HG03135 (cell line): ENCODE measurements around the gene TRIO.

Source experiments
- ATAC-seq: cut with Tn5 transposase; IDR thresholded peaks from one replicate; pipeline ENCODE4 v1.9.1; 2021; ENCODE audit warnings: mild to moderate bottlenecking, moderate library complexity; ENCODE audit not compliant: unreplicated experiment

Gene TRIO

DNA sequence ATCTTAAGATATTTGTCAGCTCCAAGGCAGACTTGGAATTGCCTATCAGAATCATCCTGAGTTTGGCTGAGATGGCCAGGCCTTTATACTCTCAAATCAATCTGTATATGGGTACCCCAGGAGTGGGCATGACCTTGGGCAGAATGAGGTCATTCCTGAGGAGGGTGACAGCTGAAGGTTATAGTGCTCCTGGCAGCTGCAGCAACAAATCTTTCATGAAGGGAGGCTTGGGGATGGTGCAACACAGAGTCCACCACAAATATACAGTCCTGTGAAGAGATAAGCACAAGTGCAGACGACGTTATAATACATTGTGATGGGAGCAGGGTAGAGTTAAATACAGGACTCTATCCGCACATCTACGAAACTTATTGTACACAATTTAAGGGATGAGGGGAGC is 21.1 kb upstream of the TRIO start:
- ATAC-seq = no peak

DNA sequence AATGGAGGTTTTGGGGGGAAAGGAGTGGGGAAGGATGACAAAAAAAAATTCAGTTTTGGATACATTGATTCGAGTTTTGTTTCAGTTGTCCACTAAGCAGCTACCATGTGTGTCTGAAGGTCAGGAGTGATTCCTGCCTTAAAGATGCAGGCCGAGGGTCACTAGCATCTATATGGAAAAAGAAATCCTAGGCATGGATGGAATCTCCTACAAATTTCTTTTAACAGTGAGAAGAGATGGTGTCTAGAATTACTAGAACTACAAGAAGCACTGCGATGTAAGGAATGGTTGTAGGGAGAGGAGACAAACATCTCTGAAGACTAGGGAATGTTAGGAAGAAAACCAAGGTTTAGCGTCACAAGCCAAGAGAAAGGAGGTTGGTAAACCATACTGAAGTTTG is 19.6 kb upstream of the TRIO start:
- ATAC-seq = no peak

DNA sequence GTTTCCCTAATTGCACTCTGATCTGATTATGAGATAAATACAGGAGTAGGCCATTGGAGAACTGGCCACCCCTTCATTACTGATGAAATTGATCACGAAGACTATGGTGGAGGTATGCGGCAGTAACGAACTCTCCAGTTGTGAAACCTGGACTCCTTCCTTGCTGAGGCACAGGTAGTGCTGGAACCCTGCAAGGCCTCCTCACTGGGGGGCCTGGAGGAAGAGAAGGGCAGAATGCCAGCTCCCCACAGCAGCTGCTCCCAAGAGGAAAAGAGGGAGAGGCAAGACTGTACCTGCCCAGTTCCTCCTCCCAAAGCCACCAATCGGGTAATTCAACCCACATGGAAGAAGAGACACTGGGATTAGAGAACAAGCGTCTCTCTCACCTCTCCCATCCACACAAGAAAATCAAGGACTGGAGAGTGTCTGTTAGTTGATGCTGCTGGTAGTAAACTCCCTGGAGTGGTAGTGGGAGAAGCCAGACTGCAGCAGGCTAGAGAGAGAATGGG is 19.1 kb upstream of the TRIO start:
- no peak for ATAC-seq

DNA sequence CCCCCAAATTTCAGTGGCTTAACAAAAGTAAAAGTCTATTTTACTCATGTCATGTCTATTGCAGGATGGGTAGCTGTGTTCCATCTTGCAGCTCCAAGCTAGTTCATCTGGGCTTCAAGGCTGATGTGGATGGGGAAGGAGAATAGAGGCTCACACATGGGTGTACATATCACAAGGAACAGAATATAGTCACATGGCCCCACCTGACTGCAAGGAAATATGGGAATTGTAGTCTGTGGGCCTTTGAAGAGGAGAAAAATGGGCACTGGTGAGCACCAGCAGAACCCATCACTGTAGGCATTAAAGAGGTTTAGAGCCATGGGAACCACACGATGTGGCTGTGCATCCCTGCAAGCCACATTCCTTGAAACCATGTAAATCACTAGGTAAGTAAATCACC is 17.9 kb upstream of the TRIO start:
- ATAC-seq = no peak

DNA sequence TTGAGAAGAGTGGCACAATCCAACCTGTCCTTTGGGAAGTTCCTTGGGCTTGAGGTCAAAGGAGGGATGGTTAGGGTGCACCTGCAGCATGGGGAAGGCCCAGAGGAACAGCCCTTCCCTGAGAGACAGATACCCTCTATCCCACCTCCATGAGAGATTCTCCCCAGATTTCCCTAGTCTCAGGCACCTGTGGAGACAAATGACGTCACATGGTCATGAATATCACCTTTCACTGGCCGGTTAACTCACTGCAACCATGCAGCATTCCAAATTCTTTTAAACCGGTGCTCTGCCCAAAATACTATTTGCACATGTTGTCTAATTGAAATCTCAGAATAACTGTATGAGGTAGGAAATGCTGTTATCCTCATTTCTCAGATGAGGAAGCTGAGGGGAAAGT is 15.6 kb upstream of the TRIO start:
- ATAC-seq = no peak

DNA sequence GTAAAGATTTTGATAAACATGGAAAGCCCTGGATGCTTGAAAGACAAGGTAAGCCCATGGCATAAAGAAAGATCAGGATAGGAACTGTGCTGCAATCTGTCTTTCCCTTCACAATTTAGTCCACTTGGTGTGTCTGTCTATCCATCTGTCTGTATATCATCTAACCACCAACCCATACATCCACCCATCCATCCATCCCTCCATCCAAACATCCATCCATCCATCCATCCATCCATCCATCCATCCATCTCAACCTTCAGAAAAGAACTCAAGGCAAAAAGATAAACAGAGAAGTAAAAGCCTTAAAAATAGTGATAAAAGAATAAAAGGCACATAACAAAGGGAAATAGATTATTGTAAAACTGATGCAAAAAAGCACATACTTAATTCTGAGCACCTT is 15.1 kb upstream of the TRIO start:
- ATAC-seq = no peak

DNA sequence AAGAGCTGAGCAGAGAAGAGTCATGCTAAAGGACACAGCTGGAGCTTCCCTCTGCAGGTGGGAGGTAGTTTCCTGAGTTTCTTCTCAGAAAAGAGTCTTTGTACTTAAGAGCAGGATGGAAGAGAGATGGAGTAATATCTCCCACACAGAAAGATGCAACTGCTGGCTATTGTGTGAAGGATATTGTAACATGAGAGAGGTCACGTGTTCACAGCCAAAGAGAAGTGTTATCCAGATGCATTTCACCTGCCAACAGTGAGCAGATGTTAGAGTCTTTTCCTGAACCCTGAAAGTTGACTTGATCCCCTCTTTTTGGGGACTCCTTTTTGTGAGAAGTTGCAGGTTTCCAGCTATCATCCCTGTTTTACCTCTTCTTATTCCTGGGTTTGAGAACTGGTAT is 14.0 kb upstream of the TRIO start:
- ATAC-seq = no peak

DNA sequence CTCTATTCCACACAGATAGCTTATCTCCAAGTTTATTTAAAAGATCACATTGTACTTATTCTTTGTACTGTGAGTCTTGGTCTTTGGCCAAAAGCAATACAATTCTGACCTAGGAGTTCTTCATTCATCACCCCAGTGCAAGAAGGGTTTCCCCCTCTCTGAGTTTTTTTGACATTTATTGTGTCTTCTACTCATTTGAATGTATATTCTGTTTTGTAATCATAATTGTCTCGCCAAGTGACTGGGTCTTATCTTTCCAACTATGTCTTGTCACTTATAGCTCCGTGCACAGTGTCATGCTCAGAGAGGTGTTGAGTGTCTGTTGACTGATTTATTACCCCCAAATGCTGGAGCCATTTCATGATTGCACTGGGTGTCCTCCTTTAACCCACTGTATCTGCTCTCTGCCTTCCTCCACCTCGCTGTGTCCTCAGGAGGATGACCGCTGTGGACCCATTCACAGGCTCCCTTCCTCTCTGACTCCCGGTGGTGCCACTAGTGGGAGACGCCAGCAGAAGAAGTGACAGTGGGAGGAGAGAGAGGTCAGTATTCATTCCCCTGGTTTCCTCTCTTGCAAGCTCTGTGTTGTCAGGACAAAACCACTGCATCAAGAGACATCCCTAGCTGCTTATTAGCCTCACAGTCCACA is 11.2 kb upstream of the TRIO start:
- no peak for ATAC-seq

DNA sequence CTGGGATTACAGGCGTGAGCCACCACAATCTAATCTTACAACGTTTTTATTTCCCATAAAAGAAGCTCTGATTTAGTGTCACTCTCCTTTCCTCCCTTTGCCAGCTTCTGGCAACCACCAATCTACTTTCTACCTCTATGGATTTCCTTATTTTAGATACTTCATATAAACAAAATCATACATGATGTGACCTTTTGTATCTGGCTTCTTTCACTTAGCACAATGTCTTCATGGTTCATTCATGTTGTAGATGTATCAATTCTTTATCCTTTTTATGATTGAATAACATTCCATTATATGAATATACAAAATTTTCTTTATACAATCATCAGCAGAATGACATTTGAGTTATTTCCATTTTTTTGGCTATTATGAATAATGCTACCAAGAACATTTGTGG is 9.7 kb upstream of the TRIO start:
- ATAC-seq = no peak

DNA sequence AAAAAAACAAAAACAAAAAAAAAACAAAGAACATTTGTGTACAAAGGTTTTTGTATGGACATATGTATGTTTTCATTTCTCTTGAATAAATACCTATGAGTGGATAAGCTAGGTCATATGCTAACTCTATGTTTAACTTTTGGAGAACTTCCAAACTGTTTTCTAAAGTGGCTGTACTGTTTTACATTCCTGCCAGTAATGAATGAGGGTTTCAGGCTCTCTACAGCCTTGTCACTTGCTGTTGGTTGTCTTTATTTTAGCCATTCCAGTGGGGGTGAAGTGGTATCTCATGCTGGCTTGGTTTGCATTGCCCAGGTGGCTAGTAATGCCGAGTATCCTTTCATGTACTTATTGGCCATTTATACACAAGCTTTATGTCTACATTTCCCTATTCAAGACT is 9.1 kb upstream of the TRIO start:
- ATAC-seq = no peak

DNA sequence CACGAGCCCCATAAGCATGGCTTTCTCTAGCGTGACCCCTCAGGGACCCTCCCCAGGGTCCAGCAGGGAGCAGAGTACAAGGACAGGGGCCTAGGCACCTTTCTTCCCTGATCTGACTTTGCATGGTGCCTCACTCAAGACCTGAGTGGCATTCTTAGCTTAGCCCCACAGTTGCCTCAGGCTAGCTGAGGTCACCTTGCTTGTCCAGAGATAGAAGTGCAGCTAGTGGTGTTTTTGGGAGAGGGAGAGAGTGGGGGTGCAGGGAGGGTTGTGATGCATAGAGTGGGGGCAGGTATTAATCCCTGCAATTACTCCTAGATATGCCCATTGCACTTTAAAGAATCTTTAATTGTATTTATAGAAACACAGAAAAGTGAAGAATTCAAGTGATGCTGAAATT is 8.4 kb upstream of the TRIO start:
- no peak for ATAC-seq

DNA sequence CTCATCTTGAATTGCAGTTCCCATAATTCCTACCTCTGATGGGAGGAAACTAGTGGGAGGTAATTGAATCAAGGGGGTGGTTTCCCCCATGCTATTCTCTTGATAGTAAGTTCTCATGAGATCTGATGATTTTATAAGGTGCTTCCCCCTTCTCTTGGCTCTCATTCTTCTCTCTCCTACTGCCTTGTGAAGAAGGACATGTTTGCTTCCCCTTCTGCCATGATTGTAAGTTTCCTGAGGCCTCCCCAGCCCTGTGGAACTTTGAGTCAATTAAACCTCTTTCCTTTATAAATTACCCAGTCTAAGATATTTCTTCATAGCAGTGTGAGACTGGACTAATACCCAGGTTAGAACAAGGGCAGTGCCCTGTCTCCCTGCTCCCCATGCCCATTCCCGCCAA is 7.5 kb upstream of the TRIO start:
- ATAC-seq = no peak

DNA sequence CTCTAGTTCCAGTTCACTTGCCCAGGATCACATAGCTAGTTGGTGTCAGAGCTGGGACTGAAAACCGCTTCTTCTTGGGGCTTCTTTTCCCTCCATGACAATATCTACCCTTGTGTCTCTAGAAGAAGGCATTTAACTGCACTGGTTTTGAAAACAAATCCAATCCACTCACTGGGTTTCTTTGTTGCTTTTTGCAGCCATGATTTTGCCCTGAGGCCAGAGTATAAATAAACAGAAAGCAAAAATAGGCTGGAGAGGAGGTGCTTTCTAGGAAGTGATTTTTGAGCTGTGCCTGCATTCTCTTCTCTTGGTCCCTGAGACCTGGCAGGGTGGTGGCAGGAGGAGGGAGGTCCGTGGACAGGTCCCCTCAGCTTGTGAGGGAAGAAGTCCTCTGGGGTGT is 6.9 kb upstream of the TRIO start:
- no peak for ATAC-seq

DNA sequence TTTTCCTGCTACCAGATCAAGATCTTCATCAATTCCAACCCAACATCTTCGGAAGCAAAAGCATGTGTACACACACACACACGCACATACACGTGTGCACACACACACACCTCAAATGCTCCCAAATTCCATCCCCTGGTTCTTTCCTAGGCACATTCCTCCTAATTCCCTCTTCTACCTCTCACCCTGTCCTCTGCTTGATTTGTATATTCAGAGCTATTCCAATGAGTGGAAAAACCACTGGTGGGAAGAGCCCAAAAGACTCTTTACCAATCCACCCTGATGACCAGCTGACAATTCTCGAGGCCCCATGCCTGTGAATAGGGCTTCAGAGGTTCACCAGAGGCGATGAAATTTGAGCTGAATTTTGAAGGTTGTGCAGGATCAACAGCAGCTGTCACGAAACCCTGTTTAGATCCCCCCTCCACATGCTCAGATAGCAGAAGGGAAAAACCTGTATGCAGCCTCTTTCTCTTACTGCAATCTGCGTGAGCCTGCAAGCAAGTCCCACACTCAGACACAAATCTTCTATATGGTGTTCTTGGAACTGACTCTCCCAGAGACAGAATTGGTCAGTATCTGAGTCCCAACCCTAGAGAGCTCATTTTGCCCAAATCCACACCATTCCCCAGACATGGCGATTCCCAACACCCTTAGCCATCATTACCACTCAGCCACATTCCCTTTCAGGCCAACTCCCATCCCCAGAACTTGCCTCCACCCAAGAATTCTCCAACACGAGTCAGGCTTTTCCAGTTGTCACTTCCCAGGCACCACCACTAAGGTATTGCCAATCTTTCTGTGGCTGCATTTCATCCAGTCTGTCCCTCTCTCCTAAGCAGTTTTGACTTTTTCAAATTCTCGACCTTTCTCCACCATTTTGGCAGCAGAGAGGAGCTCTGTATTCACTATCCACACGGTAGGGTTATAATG is 4.3 kb upstream of the TRIO start:
- ATAC-seq = no peak

DNA sequence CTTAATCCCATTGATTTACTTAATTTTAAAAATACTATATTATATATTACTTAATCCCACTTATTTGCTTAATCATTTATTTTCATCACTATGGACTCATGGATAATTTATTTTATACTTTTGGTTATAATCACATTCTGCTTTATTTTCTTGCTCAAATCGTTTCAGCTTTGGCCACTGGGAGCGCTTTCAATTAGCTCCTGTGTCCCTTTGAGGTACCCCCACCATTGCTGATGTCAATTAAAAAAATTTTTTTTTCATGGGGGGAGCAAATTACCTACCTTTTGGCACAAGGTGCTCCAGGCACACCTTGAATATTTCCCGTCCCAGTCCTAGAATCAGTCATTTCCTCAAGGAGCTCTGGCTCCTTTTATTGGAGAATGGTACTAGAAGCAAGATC is 1.4 kb upstream of the TRIO start:
- ATAC-seq = no peak

DNA sequence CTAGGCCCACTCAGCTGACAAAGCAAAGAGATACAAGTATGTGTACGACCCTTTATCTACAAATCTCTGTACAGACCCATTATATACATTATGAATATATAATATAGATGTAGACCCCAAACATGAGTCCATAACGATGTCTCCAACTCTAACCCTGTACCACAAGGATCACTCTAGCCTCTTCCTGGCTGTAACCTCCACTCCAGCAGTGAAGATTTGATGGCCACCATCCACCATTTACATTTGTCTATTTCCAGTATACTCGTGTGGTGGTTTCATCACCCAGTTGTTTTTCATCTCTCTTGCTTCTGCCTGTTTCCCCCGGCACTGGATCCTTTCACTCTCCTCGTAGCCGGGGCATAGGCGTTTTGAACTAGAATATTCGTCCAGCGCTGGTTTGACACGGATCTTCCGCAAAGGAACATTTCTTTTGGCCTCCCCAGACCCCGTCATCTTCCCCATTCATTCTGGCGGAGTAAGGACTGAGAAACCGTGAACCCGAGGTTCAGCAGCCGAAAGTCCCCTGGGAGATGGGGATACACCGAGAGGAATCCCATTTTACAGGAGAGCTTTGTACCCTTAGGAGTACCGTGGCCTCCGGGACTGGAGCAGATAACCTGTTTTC is 828 bp upstream of the TRIO start:
- no peak for ATAC-seq

DNA sequence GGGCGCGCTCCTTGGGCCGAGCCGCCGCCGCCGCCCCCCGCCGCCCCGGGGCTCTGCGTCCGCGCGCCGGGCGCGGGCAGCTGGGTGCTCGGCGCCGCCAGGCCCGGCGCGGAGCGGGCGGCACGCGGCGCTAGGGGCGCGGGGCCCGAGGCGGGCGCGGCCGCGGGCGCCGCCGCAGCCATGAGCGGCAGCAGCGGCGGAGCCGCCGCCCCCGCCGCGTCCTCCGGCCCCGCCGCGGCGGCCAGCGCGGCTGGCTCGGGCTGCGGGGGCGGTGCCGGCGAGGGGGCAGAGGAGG is 351 bp downstream of the TRIO start:
- ATAC-seq = peak; percentile 9

DNA sequence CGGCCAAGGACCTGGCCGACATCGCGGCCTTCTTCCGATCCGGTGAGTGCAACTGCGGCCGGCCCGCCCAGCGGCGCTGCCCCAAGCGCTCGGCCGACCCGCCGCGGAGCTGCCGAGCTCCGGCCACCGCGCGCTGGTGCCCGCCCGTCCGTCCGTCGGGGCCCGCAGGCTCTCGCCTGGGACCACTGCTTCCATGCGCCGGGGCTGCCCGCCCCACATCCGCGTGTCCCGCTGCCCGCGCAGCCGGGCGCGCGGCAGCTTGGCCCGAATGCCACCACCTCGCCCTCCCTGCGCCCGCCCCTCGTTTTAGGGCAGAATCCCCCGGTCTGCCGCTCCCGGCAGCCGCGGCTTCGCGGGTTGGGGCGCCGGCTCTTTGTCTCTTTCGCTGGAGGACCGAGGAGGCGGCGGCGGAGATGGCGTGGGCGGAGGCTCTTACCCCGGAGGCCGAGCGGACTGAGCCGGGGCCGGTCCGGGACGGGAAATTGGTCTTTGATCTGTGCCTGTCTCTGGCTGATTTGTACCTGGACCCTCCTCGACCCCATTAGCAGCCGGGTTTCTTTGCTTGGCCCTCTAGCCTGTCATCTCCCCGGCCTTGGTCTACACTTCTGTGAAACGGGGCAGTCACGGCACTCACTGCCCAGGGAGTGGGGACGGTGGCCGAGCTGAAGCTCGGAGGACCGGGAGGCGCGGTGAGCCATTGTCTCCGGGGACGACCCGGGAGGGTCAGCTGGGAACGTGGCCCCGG is 871 bp downstream of the TRIO start:
- ATAC-seq = peak; percentile 13

DNA sequence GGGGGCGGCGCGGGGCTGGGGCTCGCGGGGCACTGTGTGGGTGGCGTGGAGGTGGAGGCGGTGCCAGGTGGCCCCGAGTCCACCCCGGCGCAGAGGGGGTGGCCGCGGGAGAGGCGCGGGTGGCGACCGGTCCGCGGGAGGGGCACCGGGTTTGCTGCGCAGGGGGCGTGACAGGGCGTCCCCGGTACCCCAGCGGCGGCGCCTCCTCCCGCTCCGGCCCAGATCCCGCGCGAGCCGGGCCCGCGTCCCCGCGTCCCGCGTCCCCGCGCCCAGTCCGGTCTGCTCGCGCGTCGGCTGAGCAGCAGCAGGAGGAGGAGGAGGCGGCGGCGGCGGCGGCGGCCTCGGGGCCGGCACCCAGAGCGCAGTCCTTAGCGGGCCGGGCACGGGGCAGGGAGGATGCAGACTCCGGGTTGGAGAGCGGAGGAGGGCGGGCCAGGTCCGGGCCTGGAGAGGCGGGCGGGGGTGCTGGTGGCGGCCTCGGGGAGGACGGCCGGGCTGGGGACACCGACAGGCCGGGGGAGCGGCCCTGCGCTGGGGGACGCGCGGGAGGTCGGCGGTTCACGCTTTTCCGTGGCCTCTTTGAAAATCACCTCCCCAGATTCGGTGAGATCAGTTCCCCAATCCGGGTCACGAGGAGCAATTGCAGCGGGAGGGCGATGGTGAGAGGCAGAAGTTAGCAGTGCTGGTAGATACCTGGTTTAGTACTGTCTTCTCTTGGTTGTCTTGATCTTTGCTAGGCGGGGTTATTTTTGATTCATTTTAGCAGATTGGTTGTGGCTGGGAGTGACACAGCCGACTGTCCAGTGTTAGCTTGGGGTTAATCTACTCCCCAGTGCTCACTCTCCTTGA is 1.7 kb downstream of the TRIO start:
- ATAC-seq = peak; percentile 53
